Measurements from ENCODE around the gene DCAF7.

DCAF7 gene

DNA sequence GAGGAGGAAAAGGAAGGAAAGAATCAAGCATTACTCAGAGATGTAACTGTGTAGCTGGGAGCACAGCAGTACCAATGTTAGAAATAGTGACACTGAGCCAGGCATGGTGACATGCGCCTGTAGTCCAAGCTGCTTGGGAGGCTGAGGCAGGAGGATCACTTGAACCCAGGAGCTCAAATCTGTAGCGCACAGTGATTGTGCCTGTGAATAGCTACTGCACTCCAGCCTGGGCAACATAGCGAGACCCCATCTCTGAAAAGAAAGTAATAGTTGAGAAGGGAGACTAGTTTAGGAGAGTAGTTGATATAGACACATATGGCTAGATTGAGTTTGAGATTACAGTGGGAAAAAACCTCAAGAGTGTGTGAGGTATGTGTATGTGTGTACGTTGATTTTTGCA lies 89.8 kb downstream of the DCAF7 start:
- Histone ChIP-seq H3K27me3 (replicated peaks; ENCODE audit: insufficient read depth, low read length) (no peaks in the 10 kb centered on the region), H2AFZ (ENCODE audit: low read length) (no peak overlapping the region), H3K79me2 (ENCODE audit: low read length) (no peaks in the 10 kb centered on the region), H3K4me2 (ENCODE audit: low read depth, low read length) (no peak overlapping the region), H4K20me1 (ENCODE audit: insufficient read depth, low read length) (no peaks in the 10 kb centered on the region), H3K9ac (ENCODE audit: low read length) (no peak overlapping the region), H3K4me3 (ENCODE audit: low read length) (no peak overlapping the region), H3F3A (ENCODE audit: insufficient read depth, low read length) (no peaks in the 10 kb centered on the region; the same call in 1 of the 2 replicates), H3K9me2 (replicated peaks; ENCODE audit: insufficient read depth, low read length) (no peaks in the 10 kb centered on the region), H3K4me1 (ENCODE audit: low read length) (no peaks in the 10 kb centered on the region), H3K9me3 (replicated peaks; ENCODE audit: insufficient read depth, low read length) (no peaks in the 10 kb centered on the region), H3K36me3 (replicated peaks; ENCODE audit: insufficient read depth, low read length) (no peaks in the 10 kb centered on the region; the same call in 1 of the 2 replicates), H3K27ac (ENCODE audit: low read length) (no peak overlapping the region)
- DNase-seq = no peak
- TF ChIP-seq, protein P1, sequence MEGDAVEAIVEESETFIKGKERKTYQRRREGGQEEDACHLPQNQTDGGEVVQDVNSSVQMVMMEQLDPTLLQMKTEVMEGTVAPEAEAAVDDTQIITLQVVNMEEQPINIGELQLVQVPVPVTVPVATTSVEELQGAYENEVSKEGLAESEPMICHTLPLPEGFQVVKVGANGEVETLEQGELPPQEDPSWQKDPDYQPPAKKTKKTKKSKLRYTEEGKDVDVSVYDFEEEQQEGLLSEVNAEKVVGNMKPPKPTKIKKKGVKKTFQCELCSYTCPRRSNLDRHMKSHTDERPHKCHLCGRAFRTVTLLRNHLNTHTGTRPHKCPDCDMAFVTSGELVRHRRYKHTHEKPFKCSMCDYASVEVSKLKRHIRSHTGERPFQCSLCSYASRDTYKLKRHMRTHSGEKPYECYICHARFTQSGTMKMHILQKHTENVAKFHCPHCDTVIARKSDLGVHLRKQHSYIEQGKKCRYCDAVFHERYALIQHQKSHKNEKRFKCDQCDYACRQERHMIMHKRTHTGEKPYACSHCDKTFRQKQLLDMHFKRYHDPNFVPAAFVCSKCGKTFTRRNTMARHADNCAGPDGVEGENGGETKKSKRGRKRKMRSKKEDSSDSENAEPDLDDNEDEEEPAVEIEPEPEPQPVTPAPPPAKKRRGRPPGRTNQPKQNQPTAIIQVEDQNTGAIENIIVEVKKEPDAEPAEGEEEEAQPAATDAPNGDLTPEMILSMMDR (IDR thresholded peaks at IDR 0.05; ENCODE audit: low read length) = no peak
- TF ChIP-seq EZH2 (optimal IDR thresholded peaks at IDR 0.05; ENCODE audit: low read depth, low read length) = no peak
- TF ChIP-seq EZH2phosphoT487 (IDR thresholded peaks at IDR 0.05; ENCODE audit: low read length) = no peak

DNA sequence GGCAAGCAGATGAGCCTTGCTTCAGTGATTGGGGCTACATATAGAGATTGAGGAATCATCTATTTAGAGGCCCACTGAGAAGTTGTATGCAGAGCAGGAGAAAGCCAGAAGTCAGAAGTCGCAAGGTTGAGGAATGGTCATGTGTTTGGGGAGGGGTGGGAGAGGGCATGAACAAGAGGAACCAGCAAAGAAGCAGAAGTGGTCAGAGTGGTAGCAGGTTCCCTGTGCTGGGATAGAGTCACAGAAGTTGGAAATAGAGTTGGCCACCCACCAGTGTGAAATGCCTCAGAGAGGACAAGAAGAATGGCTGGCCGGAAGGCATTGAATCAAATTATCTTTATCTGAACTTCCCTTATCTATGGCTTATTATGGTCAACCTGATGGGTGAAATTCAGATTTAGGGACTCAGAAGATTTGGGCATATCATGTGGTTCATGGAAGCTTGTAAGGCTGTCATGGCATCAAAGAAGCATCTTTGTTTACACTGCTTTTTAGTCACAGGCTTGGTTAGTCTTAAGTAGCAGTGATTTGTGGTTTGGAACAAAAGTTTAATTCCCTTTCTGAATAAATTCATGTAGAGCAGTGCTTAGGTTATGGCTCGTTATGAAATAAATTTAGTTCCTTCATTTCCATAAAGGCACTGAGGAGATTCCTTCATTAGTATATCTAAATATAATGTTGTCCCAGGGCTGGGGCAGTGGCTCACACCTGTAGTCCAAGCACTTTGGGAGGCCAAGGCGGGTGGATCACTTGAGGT lies 91.6 kb downstream of the DCAF7 start:
- Histone ChIP-seq H3K9me2 (replicated peaks; ENCODE audit: insufficient read depth, low read length) (no peaks in the 10 kb centered on the region), H3K27me3 (replicated peaks; ENCODE audit: insufficient read depth, low read length) (no peaks in the 10 kb centered on the region), H3K9me3 (replicated peaks; ENCODE audit: insufficient read depth, low read length) (no peaks in the 10 kb centered on the region), H3K4me2 (ENCODE audit: low read depth, low read length) (no peak overlapping the region), H3K4me1 (ENCODE audit: low read length) (peaks cover 14% of the 10 kb centered on the region), H2AFZ (ENCODE audit: low read length) (no peak overlapping the region), H3F3A (ENCODE audit: insufficient read depth, low read length) (peaks cover 3% of the 10 kb centered on the region), H3K9ac (ENCODE audit: low read length) (no peak overlapping the region), H3K27ac (ENCODE audit: low read length) (no peak overlapping the region), H3K36me3 (replicated peaks; ENCODE audit: insufficient read depth, low read length) (no peaks in the 10 kb centered on the region), H3K79me2 (ENCODE audit: low read length) (no peaks in the 10 kb centered on the region), H4K20me1 (ENCODE audit: insufficient read depth, low read length) (no peaks in the 10 kb centered on the region), H3K4me3 (ENCODE audit: low read length) (no peak overlapping the region)
- DNase-seq = no peak
- TF ChIP-seq EZH2phosphoT487 (IDR thresholded peaks at IDR 0.05; ENCODE audit: low read length) (no peak), EZH2 (optimal IDR thresholded peaks at IDR 0.05; ENCODE audit: low read depth, low read length) (no peak)
- TF ChIP-seq, protein P1 (IDR thresholded peaks at IDR 0.05; ENCODE audit: low read length) = no peak

Measured in MM.1S (cell line).